A673 (cell line): ENCODE measurements around the gene ATP8B1. TPM values are rescaled to one million over a fixed set of nuclear protein-coding genes. Genes with fewer than 3 reads are reported as not detected.

Experiments
- BruUV-seq: library from RNA; stranded (reverse); fragments of 400-500 nt; replicated peaks from 2 replicates; lab custom pipeline; 2021; lab: Mats Ljungman, UMichigan
- CTCF ChIA-PET: fragments of 300-600 bp; sonication (Branson Sonifier 250); formaldehyde crosslinking; loops from one replicate; lab custom pipeline; 2022; ENCODE audit warnings: antibody characterized with exemption; lab: Charles Lee
- POLR2A ChIA-PET: fragments of 300-600 bp; sonication (Branson Sonifier 250); formaldehyde crosslinking; loops from one replicate; lab custom pipeline; 2022; ENCODE audit warnings: antibody characterized with exemption; ENCODE audit not compliant: low non-redundant PET; lab: Charles Lee
- DNase-seq: peaks from one replicate; pipeline ENCODE4 v3.0.0-alpha.2; 2015; ENCODE audit warnings: low spot score
- H3K27ac ChIP-seq: fragments of 200-600 bp; sonication (generic); 2 replicates; pipeline ENCODE4 v1.5.1; 2016; ENCODE audit warnings: mixed run types, low read depth, mild to moderate bottlenecking, mixed read lengths, antibody characterized with exemption, low read length; ENCODE audit not compliant: poor library complexity, severe bottlenecking
- H3K27me3 ChIP-seq: fragments of 200-600 bp; sonication (generic); replicated peaks from 2 replicates; pipeline ENCODE4 v1.6.1; 2017; ENCODE audit warnings: mixed run types, low read depth, mild to moderate bottlenecking, mixed read lengths, antibody characterized with exemption, low read length; ENCODE audit not compliant: insufficient read depth, poor library complexity
- H3K36me3 ChIP-seq: fragments of 200-600 bp; sonication (generic); 2 replicates; pipeline ENCODE4 v1.6.1; 2016; ENCODE audit warnings: mixed run types, mild to moderate bottlenecking, mixed read lengths, antibody characterized with exemption, low read length; ENCODE audit not compliant: insufficient read depth, poor library complexity, severe bottlenecking
- H3K4me1 ChIP-seq: fragments of 200-600 bp; sonication (generic); 2 replicates; pipeline ENCODE4 v1.6.1; 2017; ENCODE audit warnings: mixed run types, mild to moderate bottlenecking, mixed read lengths, antibody characterized with exemption, low read length; ENCODE audit not compliant: insufficient read depth, poor library complexity, severe bottlenecking
- H3K4me3 ChIP-seq: fragments of 200-600 bp; sonication (generic); 2 replicates; pipeline ENCODE4 v1.5.1; 2016; ENCODE audit warnings: low read depth, mixed run types, mild to moderate bottlenecking, mixed read lengths, low read length; ENCODE audit not compliant: poor library complexity, severe bottlenecking
- H3K9me3 ChIP-seq: fragments of 200-600 bp; sonication (generic); 2 replicates; pipeline ENCODE4 v1.6.1; 2016; ENCODE audit warnings: mixed run types, low read depth, mild to moderate bottlenecking, mixed read lengths, antibody characterized with exemption, low read length; ENCODE audit not compliant: poor library complexity, severe bottlenecking
- EZH2 ChIP-seq: fragments of 200-600 bp; sonication (generic); IDR thresholded peaks from 2 replicates; pipeline ENCODE4 v1.6.1; 2017; ENCODE audit warnings: borderline replicate concordance, low read depth, mild to moderate bottlenecking, mixed read lengths, antibody characterized with exemption, low read length; ENCODE audit not compliant: poor library complexity, severe bottlenecking
- intact Hi-C: fragments of 100-400 bp; cut with micrococcal nuclease; formaldehyde crosslinking; loops from one replicate; pipeline ENCODE4 v1.10.0; 2022; ENCODE audit not compliant: unreplicated experiment
- total RNA-seq: library from RNA; stranded (reverse); gene quantifications from 2 replicates; pipeline ENCODE4 v1.2.3, GENCODE V29; 2021
- TF ChIP-seq, protein P1 (sequence below): fragments of 300-800, 200-600 bp; sonication (generic); conservative IDR thresholded peaks from 2 replicates; pipeline ENCODE4 v1.5.1; 2017; ENCODE audit warnings: low read depth, mild to moderate bottlenecking, antibody characterized with exemption, low read length, moderate library complexity, mixed read lengths

Gene ATP8B1
- total RNA-seq, 1 experiment from 2014 or later, result 35.6 TPM

GRCh38 chr18:57819671-57820460 is 16.8 kb upstream of the ATP8B1 start:
- POLR2A ChIA-PET, result no interaction called here
- peak; percentile 62 for DNase-seq
- intact Hi-C loops, result loop anchor here (5.0 kb wide), 1 partner anchor 47 kb away; no protein-coding TSS in a partner anchor
- CTCF ChIA-PET, result interaction anchor here (0.6 kb wide), 1 partner anchor 434 kb away, joined by 3 read pairs; no protein-coding TSS in a partner anchor
- H3K27me3 ChIP-seq, result no peaks in the 10 kb centered on the region
- no TSS peak for BruUV-seq
- H3K9me3 ChIP-seq, result no peaks in the 10 kb centered on the region
- H3K27ac ChIP-seq, result no peak overlapping the region
- H3K36me3 ChIP-seq, result no peaks in the 10 kb centered on the region
- no peak for TF ChIP-seq EZH2
- TF ChIP-seq, protein P1, sequence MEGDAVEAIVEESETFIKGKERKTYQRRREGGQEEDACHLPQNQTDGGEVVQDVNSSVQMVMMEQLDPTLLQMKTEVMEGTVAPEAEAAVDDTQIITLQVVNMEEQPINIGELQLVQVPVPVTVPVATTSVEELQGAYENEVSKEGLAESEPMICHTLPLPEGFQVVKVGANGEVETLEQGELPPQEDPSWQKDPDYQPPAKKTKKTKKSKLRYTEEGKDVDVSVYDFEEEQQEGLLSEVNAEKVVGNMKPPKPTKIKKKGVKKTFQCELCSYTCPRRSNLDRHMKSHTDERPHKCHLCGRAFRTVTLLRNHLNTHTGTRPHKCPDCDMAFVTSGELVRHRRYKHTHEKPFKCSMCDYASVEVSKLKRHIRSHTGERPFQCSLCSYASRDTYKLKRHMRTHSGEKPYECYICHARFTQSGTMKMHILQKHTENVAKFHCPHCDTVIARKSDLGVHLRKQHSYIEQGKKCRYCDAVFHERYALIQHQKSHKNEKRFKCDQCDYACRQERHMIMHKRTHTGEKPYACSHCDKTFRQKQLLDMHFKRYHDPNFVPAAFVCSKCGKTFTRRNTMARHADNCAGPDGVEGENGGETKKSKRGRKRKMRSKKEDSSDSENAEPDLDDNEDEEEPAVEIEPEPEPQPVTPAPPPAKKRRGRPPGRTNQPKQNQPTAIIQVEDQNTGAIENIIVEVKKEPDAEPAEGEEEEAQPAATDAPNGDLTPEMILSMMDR, result no peak
- peaks cover 4% of the 10 kb centered on the region for H3K4me1 ChIP-seq
- H3K4me3 ChIP-seq, result no peak overlapping the region

- H3K4me1 ChIP-seq, result peaks cover 4% of the 10 kb centered on the region
- TF ChIP-seq, protein P1, result no peak
- TF ChIP-seq EZH2, result no peak
- no peaks in the 10 kb centered on the region for H3K27me3 ChIP-seq
- H3K36me3 ChIP-seq, result no peaks in the 10 kb centered on the region
- BruUV-seq, result no TSS peak
- ChIA-PET CTCF (no interaction called here), POLR2A (no interaction called here)
- DNase-seq, result no peak
- H3K9me3 ChIP-seq, result no peaks in the 10 kb centered on the region
- no peak overlapping the region for H3K27ac ChIP-seq
- H3K4me3 ChIP-seq, result no peak overlapping the region
- intact Hi-C loops, result loop anchor here (5.0 kb wide), 1 partner anchor 48 kb away; no protein-coding TSS in a partner anchor
Observed at GRCh38 chr18:57819119-57819518, 16.0 kb upstream of the ATP8B1 start.

- H3K4me1 ChIP-seq, result peaks cover 4% of the 10 kb centered on the region
- no peak overlapping the region for H3K27ac ChIP-seq
- intact Hi-C loops, result loop anchor here (5.0 kb wide), 1 partner anchor 51 kb away; no protein-coding TSS in a partner anchor
- H3K36me3 ChIP-seq, result no peaks in the 10 kb centered on the region
- H3K9me3 ChIP-seq, result peaks cover 15% of the 10 kb centered on the region
- no peak overlapping the region for H3K4me3 ChIP-seq
- H3K27me3 ChIP-seq, result no peaks in the 10 kb centered on the region
- ChIA-PET CTCF (no interaction called here), POLR2A (no interaction called here)
- DNase-seq, result no peak
- TF ChIP-seq EZH2, result no peak
- TF ChIP-seq, protein P1, result no peak
- no TSS peak for BruUV-seq
Observed at GRCh38 chr18:57816208-57816954, 13.3 kb upstream of the ATP8B1 start.
